Glomerular endothelial cell (primary cell): ENCODE measurements around the gene GOLGA8N. TPM values are rescaled to one million over a fixed set of nuclear protein-coding genes. Genes with fewer than 3 reads are reported as not detected.

Experiments
- DNase-seq: peaks from one replicate; pipeline ENCODE4 v3.0.0-alpha.2; 2011; ENCODE audit warnings: low read depth, low spot score; ENCODE audit errors: extremely low read depth
- total RNA-seq: library from RNA; depleted of rRNA; stranded (reverse); fragments of >200 nt; gene quantifications from 2 replicates; pipeline ENCODE4 v1.2.3, GENCODE V29; 2015

GOLGA8N gene
- total RNA-seq, 1 donor from 2014 or later, result 2.4 TPM

DNA sequence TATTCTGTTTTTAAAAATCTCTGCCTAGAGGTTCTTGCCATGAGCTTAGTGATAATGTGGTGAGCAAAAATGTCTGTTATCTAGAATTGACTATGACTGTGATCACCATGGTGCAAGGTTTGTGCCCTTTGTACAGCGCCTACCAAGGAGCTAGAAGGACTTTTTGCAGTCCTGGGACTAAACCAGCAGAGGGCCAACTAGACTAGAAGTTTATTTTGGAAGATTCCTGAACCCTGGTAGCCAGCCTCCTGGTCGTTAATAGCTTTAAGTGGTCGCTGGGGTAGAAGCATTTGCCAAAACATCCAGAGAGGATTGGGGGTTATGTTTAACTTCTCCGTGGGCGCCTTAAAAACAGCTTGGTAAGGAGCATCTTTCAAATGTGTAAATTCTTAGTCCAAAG lies 56.1 kb downstream of the GOLGA8N start:
- DNase-seq, result no peak

DNA sequence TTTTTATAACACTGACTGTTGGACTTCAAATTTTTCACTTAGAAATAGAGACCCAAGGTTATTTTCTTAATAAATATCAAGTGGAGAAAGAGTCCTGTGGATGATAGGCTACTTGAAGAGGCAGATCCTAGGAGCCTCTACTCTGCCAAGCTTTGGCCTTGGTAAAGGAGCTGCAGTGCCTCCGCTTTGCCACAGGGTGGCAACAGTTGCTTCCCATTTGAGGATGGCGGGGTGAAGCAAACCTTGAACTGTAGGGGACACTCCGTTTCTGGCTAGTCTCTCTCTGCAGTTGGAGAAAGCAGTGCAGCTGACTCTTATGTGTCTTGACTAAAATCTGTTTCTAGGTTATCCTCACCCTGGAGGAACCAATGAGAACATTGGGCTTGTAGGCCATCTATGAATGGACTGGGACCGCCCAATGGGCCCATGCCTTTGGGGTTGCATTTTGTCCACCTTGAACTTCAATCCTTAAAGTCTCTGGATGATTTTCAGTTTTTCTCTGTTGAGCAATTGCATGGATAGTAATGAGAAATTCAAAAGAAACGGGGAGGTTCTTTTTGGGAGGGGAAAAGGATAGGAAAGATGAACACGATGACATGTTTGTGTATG lies 58.1 kb downstream of the GOLGA8N start:
- DNase-seq, result no peak

DNA sequence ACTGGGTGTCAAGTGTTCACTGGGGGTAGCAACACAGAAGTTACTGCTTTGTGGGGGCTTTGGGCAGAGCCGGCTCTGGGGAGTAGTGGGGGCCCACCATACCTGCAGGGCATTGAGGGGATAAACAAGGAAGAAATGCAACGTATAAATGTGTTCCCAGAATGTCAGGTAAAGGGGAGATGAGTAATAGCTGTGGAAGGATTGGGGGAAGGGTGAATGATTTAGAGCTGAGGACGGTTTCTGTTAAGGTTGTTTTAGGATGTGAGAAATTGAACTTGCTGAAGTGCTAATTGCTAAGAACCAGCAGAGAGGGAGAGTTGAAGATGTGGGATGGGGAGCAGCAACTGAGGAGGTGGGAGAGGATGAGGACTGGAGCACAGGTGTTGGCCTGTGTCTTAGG lies 58.9 kb downstream of the GOLGA8N start:
- DNase-seq, result no peak

DNA sequence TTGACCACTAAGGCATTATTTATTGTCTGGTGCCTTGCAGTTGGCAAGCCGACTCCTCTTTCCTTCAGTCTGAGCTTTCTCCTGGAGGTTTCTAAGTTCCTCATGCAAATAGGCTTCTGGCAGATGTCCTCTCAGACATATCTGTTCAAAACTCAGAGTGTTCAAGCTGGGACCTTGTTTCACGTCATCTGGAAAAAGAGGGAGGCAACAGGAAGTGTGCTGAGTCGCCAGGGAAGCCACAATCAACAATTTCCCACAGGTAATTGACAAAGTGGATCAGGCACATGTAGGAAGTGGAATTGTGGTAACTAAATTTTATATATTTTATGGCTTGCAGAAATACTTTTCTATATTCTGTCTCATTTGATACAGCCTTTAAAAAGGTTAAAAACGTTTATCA lies 62.8 kb downstream of the GOLGA8N start:
- no peak for DNase-seq

DNA sequence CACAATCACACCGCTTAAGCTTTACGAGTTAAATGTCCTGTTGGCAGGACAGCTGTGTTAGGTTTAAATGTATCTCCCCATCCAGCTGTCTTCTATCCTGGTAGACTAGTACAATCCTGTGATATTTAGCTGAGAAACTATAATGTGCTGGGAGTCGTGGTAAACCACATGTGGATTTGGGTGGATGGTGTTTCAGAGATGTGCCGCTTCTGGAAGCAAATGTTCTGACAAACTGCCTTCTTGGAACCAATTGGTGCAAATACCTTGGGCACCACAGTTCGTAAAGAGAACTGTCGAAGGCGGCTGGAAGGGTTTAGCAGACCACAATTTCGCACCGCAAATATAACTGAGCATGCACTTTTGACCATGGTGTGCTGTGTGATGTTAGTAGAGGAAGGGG lies 63.2 kb downstream of the GOLGA8N start:
- no peak for DNase-seq

Other genes starting within 250 kb of the GOLGA8N start
- 1.5 TPM in 1 of 2 replicates, not detected in the other for gene GOLGA8K, start 190.2 kb upstream of the GOLGA8N start, total RNA-seq
- not detected in 2 replicates for gene GOLGA8O, start 137.8 kb upstream of the GOLGA8N start, total RNA-seq
- gene ARHGAP11A, start 22.0 kb downstream of the GOLGA8N start, total RNA-seq, result 7.7 and 8.2 TPM in 2 replicates
- gene SCG5, start 48.3 kb downstream of the GOLGA8N start, total RNA-seq, result 3.7 and 4.4 TPM in 2 replicates
- 18.3 and 58.2 TPM in 2 replicates for gene GREM1, start 124.5 kb downstream of the GOLGA8N start, total RNA-seq